GM20431 (cell line): ENCODE results near the gene NRIP1.
"Not testable (repeated sequence)": the region's sequence is repeated elsewhere in the genome, so short reads cannot be mapped to it uniquely, and the experiment has no call there.

Experiments used
- in situ Hi-C: fragments of 300-500 bp; cut with MseI, MboI; formaldehyde crosslinking; loops from one replicate; pipeline ENCODE4 v1.15.0; 2020; ENCODE audit warnings: low sequenced_read_pairs; ENCODE audit not compliant: unreplicated experiment

NRIP1 gene

DNA sequence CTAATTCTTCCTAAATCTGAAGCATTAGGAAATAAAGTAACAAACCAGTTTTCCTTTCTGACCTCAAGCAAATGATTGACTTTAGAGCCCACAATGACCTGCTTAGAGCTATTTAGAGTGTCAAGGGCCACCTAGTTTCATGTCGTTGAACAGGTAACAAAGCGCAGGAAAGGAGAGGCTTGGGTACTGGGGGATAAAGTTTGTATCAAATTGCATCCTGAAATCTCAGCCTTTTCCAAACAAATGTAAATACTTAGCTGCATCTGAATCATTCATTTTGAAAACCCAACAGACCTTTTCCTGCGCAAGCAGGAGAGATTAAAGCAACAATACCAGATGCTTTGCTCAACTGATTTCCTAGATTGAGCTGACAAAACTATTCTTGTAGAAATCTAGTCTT lies 121.2 kb downstream of the NRIP1 start:
- in situ Hi-C loops = no loop called here

DNA sequence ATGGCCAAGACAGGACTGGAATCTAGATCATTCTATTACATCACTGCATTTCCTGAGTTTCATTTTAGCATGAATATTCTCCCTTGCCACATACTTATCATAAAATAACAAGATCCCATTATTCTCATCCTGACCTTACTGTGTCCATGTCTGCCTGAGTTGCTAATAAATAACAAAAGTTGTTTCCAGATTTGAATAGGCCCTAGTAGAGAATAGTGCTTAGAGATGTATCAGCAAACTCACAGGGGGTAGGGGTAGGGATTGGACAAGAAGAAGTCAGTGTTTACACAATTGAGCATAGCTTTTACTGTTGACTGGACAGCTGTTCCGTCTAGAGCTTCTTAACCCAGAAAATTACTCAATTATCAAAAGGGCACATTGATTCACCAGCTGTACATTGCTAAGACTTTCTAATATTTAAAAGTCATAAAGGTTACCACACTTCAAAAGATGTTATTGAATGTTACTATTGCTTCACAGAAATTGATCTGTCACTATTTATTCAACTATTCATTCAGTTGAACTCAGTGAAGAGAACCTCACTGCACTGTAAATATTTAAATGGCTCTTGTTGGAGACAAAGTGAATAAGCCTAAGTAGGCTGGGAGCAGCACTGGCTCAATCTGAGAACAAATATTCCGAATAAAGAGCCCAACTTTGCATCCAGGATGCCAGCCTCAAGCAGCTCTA lies 121.9 kb downstream of the NRIP1 start:
- in situ Hi-C loops = no loop called here

DNA sequence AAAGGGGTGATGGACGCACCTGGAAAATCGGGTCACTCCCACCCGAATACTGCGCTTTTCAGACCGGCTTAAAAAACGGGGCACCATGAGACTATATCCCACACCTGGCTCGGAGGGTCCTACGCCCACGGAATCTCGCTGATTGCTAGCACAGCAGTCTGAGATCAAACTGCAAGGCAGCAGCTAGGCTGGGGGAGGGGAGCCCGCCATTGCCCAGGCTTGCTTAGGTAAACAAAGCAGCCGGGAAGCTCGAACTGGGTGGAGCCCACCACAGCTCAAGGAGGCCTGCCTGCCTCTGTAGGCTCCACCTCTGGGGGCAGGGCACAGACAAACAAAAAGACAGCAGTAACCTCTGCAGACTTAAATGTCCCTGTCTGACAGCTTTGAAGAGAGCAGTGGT lies 137.5 kb downstream of the NRIP1 start:
- in situ Hi-C loops = not testable (repeated sequence)

GRCh38 chr21:14926186-14926585 lies 138.6 kb downstream of the NRIP1 start:
- in situ Hi-C loops = no loop called here

DNA sequence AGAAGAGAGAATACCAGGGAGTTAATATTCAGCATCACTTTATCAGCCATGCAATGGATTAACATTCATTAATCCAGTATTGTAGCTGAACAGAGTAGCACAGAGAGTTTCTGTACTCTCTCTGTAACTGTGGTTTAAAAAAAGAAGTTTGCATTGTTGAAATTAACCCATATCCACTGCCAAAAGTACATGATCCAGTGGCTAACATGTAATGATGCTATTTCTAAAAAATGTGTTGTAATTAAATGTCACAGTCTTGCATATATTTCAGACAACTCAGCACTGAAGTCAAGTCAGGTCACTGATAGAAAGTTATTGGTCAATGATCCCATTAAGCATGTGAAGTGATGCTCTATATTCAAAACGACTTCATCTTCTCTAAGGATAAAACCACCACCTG lies 141.3 kb downstream of the NRIP1 start:
- in situ Hi-C loops = no loop called here

DNA sequence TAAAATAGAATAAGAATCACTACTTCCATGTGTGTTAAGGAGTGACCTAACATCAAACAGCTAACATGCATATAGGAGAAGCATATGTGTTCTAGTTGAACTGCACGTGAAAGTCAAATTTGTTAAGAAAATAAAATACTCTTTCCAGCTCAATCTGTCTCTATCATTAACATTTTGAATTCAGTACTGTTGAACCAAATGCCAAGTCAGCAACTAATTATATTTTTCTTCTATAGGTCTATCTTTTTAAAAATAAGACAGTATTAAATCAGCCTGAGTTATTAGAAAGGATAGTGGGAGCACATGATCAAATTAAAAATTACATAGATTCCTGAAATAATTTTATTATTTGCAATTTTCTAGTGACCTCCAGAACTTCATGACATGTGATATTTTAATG lies 141.8 kb downstream of the NRIP1 start:
- in situ Hi-C loops = no loop called here

DNA sequence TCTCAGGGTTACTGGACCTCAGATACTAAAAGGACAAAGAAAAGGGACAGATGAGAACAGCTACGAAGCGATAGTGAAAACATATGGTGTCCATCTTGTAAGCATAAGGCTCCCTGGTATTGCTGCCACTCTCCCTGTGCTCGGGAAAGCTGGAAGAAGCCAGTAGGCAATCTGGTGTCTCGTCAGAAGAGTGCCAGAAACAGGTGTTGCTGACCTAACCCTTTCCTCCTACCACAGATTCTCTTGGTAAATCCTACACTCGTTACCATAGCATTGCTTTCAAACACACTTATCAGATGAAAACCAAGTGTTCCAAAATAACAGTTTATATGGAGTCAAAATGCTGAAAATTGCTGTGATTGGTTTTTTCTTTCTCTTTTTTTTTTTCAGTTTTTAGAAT lies 146.3 kb downstream of the NRIP1 start:
- in situ Hi-C loops = no loop called here

GRCh38 chr21:14917762-14918161 lies 147.0 kb downstream of the NRIP1 start:
- in situ Hi-C loops = no loop called here

DNA sequence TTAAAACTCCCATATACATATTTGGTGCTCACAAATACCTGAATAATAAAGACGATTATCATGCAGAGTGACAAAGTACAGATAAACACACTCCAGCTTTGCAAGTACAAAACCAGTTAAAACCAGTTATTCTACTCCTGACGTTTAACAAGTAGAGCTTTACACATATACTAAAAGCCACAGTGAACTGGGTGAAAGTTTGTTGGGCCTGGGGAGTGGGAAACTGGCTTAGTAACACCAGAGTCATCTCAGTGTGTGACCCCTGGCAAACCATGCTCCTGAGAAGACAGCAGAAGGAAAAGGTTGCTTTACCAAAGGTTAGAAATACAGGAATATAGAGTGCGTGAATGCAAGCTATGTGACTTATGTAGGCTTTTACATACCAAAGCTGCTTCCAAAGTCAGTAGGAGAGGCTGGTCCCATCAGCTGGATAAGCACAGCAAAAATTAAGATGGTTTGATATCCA lies 148.1 kb downstream of the NRIP1 start:
- in situ Hi-C loops = no loop called here

DNA sequence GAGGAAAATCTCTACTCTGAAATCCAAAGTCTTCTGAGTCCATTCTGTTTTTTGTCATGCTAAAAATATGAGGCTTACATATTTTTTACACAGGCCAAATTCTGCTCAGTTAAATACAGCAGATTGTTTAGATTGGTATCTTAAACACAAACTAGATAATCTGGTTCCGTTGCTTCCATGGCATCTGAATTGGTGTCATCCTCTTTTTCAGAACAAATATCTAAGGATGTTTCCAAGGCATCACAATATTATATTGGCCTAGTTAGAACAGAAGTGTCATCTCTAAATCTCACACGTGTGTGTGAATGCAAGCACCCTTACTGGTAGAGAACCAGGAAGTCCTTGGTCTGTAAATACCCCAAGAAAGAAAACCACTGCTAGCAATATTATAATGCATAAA lies 151.2 kb downstream of the NRIP1 start:
- in situ Hi-C loops = no loop called here

GRCh38 chr21:14911351-14911750 lies 153.4 kb downstream of the NRIP1 start:
- in situ Hi-C loops = no loop called here
